GM18909 (cell line): ENCODE results near the gene NEK6.
A peak's percentile ranks its signal among the peaks of the same experiment; 100 is the strongest.

Source experiments
- ATAC-seq: cut with Tn5 transposase; IDR thresholded peaks from one replicate; pipeline ENCODE4 v1.9.1; 2021; ENCODE audit warnings: mild to moderate bottlenecking; ENCODE audit not compliant: unreplicated experiment, poor library complexity

The NEK6 gene

GRCh38 chr9:124257844-124258606, at the start of gene NEK6:
NEK6 (plus strand) TSS chr9:124257949; CDS start chr9:124301965, 44,016 bp downstream.
- peak; percentile 28 for ATAC-seq

DNA sequence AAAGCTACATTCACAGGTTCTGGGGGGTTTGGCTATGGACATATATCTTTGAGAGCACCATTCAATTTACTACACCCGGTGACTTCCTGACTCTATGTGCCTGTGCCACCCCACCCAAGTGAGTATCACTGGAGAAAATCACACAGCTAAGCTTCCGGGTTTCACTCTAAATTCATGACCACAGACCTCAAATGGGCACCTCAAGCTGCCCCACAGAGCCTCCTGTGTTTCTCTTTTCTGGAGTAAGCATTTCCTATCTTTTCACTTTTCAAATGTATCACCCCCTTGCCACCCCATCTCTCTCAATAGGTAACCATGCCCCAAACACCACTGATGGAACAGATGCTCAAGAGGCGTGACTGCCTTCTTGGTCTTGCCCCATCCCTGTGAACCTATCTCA, 49.2 kb upstream of the NEK6 start:
- ATAC-seq = no peak

GRCh38 chr9:124209279-124209678, 48.5 kb upstream of the NEK6 start:
- ATAC-seq = no peak

DNA sequence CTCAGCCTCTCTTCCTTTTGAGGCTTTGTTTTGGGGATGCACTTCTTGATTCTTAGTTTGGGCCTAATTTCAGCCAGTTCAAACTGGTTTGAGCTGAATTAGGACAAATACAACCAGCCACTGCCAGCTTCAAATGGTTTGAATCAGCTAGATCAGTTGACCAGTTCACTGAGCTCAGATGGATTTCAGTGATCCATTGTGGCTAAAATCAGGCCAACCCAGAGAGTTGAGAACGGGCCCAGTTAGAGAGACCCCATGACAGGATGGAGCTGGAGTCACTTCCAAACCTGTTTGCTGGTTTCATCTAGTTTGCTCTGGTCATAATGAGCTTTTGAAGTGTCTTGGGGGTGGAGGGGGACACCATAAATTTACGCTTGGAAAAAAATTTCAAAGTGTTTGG, 48.0 kb upstream of the NEK6 start:
- ATAC-seq = no peak

DNA sequence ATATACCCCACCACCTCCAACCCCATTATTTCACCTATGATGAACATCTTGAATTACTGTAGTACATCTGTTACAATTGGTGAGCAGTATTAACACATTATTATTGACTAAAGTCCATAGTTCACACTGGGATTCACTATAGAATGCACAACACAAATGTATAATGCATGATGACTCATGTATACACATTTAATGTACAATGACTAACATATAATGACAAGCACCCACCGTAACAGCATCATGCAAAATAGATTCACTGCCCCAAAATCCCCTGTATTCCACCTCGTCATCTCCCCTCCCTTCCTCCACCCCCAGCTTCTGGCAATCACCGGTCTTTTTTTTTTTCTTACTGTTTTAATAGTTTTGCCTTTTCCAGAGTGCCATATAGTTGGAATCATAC, 47.1 kb upstream of the NEK6 start:
- peak; percentile 62 for ATAC-seq

- ATAC-seq = no peak
Observed at GRCh38 chr9:124212381-124213050, 45.2 kb upstream of the NEK6 start.

- ATAC-seq = no peak
Observed at GRCh38 chr9:124213396-124213795, 44.4 kb upstream of the NEK6 start.

DNA sequence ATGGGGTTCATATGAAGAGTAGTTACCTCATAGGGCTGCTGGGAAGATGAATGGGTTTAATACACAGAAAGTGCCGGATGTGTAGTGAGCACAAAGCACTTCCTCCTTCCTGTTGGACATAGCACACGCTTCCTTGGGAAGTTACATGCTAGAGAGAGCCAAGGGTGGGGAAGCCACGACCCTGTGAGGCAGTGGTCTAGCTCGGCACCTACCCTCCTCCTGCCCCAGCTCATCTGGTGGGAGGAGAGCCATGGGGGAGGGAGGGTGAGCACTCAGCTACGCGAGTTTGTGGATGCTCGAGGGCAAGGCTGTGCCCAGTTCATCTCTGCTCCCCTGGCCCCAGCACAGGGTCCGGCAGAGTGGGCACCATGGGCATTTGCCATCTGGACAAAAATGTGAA, 43.6 kb upstream of the NEK6 start:
- no peak for ATAC-seq

- no peak for ATAC-seq
Observed at GRCh38 chr9:124214596-124215367, 43.0 kb upstream of the NEK6 start.

- no peak for ATAC-seq
Observed at GRCh38 chr9:124215368-124215910, 42.3 kb upstream of the NEK6 start.

DNA sequence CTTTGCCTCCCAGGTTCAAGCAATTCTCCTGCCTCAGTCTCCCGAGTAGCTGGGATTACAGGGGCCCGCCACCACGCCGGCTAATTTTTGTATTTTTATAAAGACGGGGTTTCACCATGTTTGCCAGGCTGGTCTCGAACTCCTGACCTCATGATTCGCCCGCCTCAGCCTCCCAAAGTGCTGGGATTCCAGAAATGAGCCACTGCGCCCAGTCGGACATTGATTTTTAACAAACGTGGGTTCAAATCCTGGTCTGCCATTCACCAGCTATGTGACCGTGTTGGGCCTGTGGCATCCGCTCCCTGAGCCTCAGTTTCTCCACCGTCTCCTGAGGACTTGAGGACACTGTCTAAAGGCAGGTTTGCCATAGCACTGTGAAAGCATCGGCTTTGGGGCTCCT, 41.8 kb upstream of the NEK6 start:
- ATAC-seq = no peak

DNA sequence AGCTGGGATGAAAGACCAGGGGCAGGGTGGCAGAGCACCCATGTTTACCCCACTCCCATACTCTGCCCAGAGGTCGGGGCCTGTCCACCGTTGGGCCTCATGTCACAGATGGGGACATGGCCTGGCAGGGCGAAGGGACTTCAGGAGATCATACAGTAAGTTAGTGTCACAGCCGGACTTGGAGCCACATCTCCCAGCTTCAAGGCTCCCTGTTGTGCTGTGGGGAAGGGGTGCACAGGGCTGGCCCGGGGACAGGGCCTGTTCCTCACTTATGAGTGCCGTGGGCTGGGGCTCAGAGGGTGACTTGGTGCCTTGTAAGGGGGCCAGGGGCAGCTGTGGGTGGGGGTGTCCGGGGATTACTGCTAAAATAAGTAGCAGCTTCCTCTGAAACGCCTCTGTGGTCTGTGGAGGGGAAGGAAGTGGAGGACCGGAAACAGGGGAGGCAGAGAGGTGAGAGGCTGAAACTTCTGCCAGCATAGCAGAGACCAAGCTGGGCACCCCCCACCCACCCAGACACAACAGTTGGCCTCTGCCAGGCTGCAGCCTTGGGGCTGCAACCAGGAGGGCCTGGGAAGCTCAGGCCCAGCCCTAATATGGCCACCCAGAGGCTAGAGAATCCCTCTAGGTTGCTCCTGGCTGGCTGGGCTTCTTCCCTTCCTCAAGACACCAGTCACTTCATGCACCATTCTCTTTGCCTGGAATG, 41.1 kb upstream of the NEK6 start:
- ATAC-seq = peak; percentile 52

DNA sequence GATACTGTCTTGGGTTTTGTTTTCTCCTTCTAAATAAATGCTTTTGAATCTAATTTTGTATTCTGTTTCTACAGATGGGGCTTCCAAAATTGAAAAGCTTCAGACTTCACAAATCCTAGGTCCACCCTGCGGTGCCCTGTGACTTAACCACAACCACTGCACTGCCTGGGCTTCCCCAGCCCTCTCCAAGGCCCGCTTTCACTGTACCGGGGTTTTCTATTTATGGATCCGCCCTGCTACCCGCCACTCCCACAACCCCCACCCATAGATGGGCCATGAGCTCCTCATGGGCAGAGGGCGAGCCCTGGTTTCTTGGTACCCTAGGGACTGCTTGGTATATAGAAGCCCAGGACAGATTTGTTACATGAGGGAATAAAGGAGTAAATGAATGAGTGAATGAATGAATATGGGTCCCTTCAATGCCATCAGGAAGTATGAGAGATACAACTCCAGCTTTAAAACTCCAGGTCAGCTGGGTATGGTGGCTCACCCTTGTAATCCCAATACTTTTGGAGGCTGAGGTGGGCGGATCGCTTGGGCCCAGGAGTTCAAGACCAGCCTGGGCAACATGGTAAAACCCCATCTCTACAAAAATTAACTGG, 39.8 kb upstream of the NEK6 start:
- no peak for ATAC-seq

- peak; percentile 66 for ATAC-seq
Observed at GRCh38 chr9:124218438-124218982, 39.2 kb upstream of the NEK6 start.

DNA sequence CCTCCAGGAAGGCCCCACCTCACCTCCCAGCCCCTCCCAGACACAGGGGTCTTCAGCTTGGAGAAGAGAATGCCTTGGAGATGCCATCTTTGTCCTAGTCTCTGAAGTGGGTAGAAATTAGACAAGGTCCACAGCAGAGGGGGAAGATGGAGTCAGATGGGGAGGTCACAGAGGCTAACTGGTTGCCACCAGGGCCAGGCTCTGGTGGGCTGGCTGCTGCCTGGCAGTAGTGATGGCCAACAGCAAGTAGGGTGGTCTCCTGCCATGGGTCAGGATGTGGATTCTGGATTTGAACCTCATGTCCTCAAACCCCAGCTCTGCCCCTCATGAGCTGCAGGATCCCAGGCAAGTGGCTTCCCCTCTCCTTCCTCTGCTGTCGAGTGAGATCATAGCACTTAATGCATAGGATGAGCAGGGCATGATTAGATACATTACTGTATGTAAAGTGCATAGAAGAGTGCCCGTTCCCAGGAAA, 38.7 kb upstream of the NEK6 start:
- ATAC-seq = peak; percentile 21

- no peak for ATAC-seq
Observed at GRCh38 chr9:124220946-124221451, 36.8 kb upstream of the NEK6 start.

DNA sequence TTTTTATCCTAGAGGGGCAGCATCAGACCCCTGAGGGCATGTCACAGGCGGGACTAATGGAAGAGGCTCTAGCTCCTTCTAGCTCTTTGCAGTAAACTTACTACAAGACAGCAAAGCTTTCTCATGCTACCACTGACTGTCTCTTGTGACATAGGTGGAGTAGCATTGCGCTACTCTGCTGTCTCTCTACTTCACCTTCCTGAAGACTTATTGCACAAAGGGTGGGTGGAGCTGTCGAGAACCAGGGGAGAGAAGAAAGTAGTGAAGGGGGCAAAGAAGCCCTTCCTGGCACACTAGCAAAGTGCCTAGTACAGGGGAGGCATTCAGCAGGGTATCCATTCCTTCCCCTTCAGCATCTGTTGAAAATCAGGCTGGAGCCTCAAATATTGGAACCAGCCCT, 36.1 kb upstream of the NEK6 start:
- no peak for ATAC-seq

DNA sequence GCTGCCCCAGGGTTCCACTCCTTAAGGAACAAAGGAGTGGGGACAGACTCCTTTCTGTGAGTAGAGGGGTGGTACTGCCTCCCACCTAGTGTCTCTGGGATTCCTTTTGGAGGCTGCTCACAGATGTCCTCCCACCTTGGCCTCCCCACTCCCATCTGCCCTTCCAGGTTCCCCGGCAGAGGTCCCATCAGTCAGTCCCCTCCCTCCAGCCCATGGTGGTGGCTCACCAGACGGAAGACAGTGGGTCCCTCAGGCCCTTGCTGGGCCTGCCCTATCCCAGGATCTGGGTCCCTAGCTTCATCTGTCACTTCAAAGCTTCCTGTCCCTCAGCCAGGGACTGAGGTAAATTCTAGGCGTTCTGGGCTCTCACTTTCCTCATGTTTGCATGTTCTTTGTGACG, 35.6 kb upstream of the NEK6 start:
- no peak for ATAC-seq
